ENCODE results near the gene ETF1. TPM values are rescaled to one million over a fixed set of nuclear protein-coding genes. Genes with fewer than 3 reads are reported as not detected.
A peak's percentile ranks its signal among the peaks of the same experiment; 100 is the strongest.

Gene ETF1
- total RNA-seq, 1 donor from 2014 or later: 87.4 TPM

DNA sequence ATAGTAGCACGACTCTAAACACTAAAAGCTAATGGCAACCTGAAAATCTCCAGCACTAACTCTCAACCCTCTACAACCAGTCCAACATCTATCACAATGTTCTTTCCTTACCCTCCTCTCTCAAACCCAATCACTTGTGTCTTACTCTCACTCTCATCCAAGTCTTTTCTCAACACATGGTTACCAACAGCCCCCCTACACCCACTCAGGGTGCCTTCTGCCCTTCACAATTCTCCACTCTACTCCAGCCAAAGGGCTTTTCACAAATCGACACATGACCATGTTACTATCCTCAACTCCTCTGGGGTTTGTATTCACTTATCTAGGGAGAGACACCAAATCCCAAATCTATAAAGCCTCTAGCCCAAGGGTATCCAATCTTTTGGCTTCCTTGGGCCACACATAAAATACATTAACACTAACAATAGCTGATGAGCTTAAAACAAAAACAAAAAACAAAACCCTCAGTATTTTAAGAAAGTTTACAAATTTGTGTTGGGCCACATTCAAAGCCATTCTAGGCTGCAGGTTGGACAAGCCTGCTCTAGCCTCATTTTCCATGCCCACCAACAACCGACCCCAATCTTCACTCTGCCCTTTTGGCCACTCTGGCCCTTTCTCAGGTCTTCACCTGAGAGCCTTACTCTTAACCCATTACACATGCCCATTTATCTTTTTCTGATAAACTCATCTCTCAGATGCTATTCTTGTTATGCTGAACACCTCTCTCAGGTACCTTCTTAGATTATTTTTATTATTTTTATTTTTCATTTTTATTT, 20.5 kb upstream of the ETF1 start:
- no peak for DNase-seq (ENCODE audit: low read depth in 2 of 2)

DNA sequence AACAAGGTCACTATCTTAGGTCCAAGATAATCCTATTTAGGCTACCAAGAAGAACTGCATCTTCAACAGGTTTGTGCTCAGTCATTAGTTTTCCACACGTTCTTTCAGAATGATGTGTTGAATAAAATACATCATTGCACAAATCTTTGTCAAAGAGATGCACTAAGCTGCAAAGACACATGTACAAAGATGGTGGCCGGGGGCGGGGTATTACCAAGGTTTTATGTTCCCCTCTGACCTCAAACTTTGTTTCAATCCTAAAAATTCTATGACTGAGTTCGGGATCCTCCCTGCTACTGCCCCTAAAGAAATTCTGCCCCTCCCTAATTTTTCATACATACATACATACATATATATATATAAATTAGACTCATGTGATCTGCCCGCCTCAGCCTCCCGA, 17.9 kb upstream of the ETF1 start:
- DNase-seq (ENCODE audit: low read depth in 2 of 2): no peak

DNA sequence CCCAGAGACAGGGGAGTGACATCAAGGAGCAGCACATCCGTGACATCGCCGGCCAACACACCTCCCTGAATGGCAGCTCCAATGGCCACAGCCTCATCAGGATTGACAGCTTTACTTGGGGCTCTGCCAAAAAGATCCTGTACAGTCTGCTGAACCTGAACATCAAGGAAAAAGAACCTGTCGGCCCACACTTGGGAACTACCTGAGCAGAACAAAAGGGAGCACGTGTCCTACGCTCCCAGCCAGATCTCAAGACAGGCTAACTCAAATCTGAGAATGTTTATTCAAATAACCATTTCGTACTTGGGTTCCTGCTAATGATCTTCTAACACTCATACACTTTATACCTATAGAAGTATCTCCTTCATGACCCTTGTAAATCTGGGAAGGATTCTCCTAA, 16.9 kb upstream of the ETF1 start:
- no peak for DNase-seq (ENCODE audit: low read depth in 2 of 2)

DNA sequence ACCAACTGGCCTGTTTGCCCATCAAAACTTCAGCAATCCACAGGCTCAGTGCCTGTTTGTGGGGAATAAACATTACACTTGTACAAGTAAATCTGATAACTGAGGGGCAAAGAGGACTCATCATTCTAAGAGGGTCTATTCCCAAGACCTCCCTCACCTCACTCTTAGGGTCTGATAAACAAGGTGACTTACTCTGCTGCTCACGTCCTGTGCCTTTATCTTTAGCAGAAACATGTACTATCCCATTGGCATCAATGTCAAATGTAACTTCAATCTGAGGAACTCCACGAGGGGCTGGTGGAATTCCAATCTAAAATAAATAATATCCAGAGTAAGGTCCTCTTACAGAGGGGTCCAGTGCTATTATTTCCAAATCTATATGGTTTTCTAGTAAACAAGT, 14.6 kb upstream of the ETF1 start:
- DNase-seq (ENCODE audit: low read depth in 2 of 2): no peak

DNA sequence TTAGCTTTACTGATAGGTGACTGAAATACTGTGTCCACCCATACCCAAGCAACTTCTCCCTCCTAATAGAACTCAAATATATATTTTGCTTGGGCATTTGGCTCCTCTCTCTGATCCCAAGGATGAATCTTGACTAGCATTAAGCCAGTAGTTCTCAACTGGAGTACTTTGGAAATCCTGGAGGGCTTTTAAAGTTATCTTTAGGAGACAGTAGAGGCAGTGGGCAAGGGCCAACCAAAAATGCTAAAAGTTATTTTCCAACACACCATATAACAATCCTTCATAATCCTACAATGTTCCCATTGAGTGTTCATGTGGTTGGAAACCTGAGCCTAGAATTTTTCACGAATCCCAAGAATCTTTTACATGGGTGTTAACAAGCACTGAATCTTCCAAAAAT, 11.1 kb upstream of the ETF1 start:
- no peak for DNase-seq (ENCODE audit: low read depth in 2 of 2)

DNA sequence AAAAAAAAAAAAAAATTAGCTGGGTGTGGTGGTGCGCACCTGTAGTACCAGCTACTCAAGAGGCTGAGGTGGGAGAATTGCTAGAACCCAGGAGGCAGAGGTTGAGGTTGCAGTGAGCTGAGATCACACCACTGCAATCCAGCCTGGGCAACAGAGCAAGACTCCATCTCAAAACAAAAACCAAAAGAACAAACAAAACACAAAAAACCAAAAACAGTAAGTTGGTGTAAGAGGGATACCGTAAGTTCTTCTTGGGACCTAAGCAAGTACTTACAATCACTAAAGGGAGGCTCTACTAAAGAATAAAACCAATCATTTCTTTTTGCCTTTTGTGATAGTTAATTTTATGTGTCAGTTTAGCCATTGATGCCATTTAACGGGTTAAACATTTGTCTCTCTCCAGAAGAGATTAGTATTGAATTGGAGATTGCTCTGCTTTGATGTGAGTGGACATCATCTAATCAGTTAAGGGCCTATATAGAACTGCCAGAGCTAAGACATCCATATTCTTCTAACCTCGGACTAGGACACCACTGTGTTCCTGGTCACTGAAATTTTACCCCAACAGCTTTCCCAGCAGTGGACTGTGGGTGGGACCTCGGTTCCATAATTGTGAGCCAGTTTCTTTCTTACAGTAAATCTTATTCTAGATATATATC, 10.5 kb upstream of the ETF1 start:
- DNase-seq (ENCODE audit: low read depth in 2 of 2): no peak

DNA sequence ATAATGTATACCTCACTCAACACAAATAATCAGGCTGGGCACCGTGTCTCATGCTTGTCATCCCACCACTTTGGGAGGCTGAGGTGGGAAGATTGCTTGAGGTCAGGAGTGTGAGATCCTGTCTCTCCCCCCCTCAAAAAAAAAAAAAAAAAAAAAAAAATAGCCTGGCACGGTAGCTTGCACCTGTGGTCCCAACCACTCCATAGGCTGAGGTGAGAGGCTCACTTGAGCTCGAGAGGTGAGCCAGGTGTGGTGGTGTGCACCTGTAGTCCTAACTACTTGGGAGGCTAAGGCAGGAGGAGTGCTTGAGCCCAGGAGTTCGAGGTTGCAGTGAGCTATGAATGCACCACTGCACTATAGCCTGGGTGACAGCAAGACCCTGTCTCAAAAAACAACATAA, 9.6 kb upstream of the ETF1 start:
- DNase-seq (ENCODE audit: low read depth in 2 of 2): no peak

DNA sequence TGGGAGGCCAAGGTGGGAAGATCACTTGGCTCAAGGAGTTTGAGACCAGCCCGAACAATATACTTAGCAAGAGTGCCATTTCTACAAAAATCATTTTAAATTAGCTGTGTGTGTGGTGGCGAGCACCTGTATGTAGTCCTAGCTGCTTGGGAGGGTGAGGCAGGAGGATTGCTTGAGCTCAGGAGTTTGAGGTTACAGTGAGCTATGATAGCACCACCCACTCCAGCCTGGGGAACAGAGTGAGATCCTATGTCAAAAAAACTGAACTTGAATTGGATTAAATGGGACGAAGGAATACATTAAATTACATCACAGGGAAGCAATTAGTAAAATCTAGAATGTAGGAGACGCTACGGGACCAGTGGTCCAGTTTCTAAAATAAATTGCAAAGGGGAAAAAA, 6.4 kb upstream of the ETF1 start:
- DNase-seq (ENCODE audit: low read depth in 2 of 2): no peak

DNA sequence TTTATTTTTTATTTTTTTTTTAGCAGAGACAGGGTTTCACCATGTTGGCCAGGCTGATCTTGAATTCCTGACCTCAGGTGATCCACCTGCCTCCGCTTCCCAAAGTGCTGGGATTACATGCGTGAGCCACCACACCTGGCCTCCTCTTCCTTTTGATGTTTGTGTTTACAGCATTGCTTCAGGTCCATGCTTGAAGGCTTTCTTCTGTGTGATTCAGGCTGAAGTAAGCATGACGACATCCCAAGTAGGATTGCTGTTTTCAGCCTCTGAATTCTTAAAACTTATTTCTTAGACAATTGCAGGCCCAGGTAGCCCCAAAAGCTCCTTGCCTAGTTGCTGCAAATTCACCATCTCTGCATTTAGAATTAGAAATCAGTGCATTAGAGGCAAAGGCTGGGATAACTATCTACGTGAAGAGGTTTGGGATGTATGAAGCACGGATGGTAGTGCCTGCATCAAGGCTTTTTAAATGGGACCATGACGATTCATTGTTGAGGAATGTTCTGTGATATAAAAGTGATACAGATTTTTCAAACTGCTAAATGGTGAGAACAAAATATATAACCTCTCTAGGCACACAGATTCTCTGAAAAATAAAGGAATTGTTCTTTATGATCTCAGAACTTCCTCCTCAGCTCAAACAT, 3.0 kb upstream of the ETF1 start:
- DNase-seq (ENCODE audit: low read depth in 2 of 2): no peak

DNA sequence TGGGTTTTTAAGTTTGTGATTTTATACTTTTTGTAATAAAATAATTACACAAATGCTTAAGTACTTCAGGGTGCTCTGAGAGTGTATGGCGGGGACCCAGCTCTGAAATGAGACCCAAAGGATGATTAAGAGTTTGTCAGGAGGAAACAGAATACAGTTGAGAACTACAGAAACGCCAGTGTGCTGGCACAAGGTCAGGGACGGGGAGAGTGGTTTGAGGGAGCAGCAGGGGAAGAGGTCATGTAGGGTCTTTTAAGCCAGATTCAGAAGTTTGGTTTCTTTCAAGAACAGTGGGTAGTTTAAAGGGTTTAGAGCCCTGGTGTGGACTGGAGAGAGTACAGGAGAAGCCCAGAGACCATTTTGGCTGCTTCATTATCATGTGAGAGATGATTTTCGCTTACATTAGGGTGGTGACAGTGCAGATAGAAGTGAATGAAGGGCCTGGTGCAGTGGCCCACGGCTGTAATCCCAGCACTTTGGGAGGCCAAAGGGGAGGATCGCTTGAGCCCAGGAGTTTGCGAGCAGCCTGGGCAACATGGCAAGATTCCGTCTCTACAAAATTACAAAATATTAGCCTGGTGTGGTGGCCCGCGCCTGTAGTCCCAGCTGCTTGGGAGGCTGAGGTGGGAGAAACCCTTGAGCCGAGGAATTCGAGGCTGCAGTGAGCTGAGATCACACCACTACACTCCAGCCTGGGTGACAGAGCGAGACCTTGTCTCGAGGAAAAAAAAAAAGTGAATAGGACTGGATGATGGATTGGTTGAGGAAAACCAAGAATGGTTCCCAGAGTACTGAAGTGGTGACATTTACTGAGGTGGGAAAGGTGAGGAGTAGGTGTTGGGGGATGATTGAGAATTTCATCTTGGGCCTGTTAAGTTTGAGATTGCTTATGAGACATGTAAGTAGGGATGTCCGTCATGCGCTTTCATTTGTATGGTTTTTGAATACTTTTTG, 1.4 kb upstream of the ETF1 start:
- DNase-seq (ENCODE audit: low read depth in 2 of 2): peak in 1 of 2 donors; percentile 28

DNA sequence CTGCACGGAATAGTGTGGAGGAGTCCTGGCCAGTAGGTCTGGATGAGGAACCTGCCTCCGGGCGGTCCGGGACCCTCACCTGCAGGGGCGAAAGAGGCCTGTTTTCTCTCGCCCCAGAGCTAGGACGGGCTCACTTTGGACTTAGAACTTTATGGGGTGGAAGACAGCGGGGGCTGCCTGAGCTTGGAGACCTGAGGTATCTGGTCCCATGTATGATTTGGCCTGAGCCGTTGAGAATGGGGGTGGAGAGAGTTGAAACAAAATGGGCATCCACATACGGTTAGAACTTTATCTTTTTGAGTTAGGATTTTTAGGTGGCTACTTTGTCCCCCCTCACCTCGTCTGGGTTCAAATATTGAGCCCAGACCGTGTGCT, 681 bp upstream of the ETF1 start:
- DNase-seq (ENCODE audit: low read depth in 2 of 2): no peak

DNA sequence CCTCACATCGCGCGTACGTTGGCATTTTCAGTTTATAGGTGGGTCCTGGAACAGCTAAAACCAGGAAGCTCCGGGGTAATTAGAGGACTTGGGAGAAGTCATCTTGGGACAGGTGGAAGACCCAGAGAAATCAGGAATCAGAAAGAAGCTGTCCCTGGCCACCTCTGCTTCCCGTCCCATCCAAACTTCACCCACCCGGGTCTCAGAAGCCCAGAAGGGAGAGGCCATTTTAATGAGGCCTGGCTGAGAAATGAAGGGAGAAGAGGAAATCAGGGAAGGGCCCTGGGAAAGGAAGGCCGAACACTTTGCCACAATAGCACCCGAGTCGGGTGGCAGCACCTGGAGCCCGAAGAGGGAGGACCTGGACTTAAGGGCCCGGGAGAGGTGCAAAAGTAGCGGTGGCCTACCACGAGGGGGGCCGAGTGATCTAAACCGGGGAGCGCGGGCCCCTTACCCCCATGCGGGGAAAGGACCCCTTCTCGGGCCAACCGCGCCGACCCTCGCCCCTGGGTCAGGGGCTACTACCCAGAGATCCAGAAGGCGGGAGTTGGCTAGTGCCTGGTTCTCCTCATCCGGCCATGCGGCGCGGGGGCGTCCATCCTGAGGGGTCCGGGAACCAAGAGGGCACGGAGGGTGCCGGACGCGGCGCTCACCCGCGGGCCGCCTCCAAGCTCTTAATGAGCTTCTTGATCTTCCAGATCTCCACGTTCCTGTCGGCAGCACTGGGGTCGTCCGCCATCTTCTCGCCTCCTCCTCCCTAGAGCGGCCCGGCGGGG, 668 bp downstream of the ETF1 start:
- DNase-seq (ENCODE audit: low read depth in 2 of 2): peak in 1 of 2 donors; percentile 23

DNA sequence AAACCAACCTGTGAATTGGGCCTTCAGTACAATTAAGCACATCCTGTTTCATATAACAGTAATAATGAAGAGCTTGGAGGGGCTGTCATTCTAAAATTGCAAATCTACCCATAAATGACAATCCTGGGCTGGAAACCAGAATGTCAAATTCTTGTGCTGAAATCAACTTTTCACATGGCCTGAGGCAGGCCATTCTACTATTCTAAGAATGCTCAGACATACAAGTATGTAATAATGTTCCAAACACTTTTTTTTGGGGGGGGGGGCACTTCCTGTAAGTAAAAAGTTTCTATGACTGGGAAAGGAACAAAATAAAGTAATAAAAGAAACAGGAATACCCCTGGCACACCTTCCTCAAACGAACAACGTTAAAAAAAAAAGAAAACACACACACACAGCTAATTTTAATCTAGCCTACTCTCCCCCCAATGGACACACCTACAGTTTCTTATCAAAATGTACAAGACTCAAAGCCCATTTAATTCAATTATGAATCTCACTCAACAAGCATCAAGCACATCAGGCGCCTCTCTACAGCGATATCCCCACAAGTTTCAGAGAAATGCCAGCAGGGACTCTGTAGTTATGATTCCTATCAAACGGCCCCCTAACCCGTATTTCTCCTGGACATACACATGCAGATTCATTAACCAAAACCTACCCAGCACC, 1.4 kb downstream of the ETF1 start:
- DNase-seq (ENCODE audit: low read depth in 2 of 2): no peak

DNA sequence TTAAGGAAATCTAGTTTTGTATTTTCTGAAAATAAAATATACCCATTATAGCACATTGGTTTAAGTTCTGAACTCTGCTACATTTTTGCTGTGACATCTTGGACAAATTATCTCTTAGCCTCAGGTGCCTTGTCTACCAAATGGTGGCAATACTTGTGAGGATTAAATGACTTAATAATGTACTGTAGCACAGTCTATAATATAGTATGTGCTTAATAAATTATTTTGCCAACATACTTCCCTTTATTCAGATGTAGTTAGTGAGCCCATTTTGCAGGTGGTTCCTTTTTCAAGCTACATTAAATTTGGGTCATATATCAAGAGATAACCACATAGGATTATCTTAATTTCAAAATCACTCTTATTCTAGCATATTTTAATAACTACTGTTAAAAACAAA, 3.2 kb downstream of the ETF1 start:
- no peak for DNase-seq (ENCODE audit: low read depth in 2 of 2)

DNA sequence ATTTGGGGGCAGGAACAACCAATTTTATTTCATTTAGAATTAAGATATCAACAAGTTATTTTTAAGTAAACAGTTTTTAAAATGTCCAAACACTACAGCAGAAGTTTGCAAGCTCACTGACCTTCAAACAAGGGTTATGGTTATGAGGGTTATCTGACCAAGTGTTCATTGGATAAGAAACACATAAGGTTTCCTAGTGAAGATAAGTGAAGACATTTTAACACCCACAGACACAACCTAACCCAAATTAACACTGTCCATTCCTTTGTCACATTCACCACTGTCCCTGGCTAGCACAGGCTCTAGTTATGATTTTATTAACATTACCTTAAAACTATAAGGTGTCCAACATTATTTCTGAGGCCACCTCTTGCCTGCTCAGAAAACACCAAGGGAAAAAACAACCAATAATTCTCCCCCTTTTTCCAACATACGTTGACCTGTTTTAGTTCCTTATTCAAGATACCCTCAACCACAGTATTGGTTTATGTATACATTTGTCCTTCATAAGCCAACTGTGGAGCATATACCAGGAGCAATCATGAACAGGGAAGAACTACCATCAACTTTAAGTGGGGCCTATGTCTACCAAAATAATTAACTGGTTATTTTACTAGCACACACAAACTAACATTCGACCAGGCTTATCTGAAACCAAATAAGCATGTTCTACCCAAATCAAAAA, 4.0 kb downstream of the ETF1 start:
- no peak for DNase-seq (ENCODE audit: low read depth in 2 of 2)

DNA sequence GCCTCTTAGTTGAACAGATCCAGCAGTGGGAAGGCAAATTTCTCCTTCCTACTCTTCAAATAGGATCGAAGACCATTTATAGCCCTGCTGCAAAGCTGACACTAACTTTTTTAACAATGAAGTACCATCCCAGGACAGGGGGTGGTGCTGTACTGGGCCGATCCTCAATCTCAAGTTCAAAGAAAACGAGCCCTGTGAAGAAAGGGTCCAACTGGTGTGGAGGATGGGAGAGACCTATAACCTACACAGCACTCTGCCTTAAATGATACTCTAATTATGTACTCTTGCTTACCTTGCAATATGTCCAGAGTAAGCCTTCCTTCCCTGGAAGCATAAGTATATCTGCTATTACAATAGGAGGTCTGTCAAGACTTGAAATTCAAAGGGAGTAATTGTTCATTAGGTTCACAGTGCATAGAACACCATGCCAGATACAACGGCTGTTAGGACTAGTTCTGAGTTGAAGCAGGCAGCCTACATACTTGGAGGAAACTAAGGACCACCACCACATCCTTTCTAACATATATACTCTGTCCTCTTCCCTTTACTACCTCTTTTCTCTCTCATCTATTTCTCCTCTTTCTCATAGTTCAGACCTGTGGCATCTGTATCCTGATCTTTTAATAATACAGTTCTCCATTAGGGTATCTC, 6.2 kb downstream of the ETF1 start:
- DNase-seq (ENCODE audit: low read depth in 2 of 2): no peak

DNA sequence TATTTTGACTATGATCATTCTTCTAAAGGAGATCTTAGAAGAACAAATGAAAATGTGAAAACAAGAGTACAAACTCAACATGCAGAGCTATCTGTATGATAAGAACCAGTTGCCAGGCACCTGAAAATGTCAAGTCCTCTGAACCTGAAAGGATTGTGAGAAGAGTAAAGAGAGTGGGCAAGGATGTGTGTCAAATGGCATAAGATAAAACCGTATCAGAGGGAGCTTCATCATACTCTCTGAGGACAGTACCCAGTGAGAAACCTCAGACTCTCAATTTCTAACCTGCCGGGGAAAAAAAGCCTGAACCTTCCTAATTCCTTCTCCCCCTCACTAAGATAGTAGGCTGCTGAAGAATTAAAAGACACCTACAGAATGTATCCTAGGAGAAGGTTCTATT, 6.8 kb downstream of the ETF1 start:
- DNase-seq (ENCODE audit: low read depth in 2 of 2): no peak

DNA sequence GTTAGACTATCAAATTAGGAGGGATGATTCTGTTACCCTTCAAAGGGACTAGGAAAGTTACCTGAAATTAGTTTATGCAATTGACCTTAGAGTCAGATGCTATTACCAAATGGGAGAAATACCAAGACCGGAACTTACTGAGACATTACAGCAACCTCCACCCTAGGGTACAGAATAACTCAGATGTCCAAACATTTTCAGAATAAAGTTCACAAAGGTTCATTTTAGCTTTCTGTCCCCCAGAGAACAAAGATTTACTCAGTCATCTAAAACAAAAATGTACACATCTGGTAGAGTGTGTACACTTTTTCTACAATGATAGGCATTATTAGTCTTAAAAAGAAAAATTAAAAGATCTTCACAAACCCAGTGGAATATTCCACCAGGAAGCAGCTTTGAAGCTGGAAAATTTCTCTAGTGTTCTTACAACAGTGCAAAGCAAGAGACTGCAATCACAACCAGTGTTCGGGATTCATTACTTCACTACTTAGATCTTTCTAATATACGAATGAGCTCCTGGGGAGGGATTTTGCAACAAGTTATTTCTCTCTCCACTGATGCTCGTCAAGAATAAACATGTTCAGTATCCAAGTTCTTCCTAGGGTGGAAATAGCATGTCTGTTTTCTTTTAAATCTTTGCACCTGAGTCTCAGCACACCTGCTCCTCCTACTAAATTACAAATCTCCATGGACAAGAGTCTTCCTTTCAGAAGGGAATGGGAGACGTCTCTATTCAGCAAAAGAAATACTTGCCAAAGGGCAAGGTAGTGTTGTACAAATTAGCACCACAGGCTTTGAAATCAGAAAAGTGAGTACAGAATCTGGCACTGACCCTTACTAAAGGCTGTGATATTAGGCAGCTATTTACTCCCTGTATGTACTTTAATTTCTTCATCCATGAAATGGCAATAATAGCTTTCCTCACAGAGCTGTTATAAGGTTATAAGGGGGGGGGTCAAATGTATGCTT, 8.8 kb downstream of the ETF1 start:
- DNase-seq (ENCODE audit: low read depth in 2 of 2): no peak

Data from dermis microvascular lymphatic vessel endothelial cell (primary cell).